Upper lobe of left lung (tissue), 4 donors: ENCODE results near the gene SVIL.

Experiments used
- CTCF ChIP-seq, 6 experiments: fragments of 450-650 bp in 4 of 6; fragments of 200-600 bp in 2 of 6; sonication (generic) in 2 of 6; IDR thresholded peaks; one replicate each; pipeline ENCODE4 v1.5.1; 2016 to 2019; ENCODE audit warnings: antibody characterized with exemption in 6 of 6
- EP300 ChIP-seq, 4 donors: sonication (generic); formaldehyde crosslinking; IDR thresholded peaks; one replicate each; pipeline ENCODE4 v1.5.1; 2017; ENCODE audit warnings: antibody characterized with exemption in 4 of 4, control low read depth in 2 of 4
- POLR2AphosphoS5 ChIP-seq, 2 donors: sonication (generic); formaldehyde crosslinking; IDR thresholded peaks; one replicate each; pipeline ENCODE4 v1.5.1; 2017; ENCODE audit warnings: antibody characterized with exemption in 2 of 2

GRCh38 chr10:29670761-29671160 lies 36.0 kb upstream of the SVIL start:
- TF ChIP-seq CTCF (IDR thresholded peaks at IDR 0.05) (no peak), EP300 (IDR thresholded peaks at IDR 0.05) (no peak), POLR2AphosphoS5 (IDR thresholded peaks at IDR 0.05) (no peak)
